K562 (cell line): Measurements from ENCODE around the gene KCNH2. TPM values are rescaled to one million over a fixed set of nuclear protein-coding genes. Genes with fewer than 3 reads are reported as not detected.

Experiments
- CBFA2T3 ChIP-seq: fragments of 450-650 bp; IDR thresholded peaks from 2 replicates; pipeline ENCODE4 v1.6.1; 2017
- CSDE1 ChIP-seq, 2 experiments: fragments of 450-650 bp; IDR thresholded peaks; 2 replicates each; pipeline ENCODE4 v1.6.1; 2016; ENCODE audit warnings: mild to moderate bottlenecking in 1 of 2
- CXXC5 ChIP-seq: fragments of 250-450 bp; sonication (Bioruptor Pico); IDR thresholded peaks from 2 replicates; pipeline ENCODE4 v1.8.0; 2022; ENCODE audit warnings: inconsistent platforms, mild to moderate bottlenecking, moderate library complexity
- E2F4 ChIP-seq: sonication (generic); formaldehyde crosslinking; IDR thresholded peaks from 2 replicates; pipeline ENCODE4 v1.8.0; 2022; ENCODE audit warnings: mild to moderate bottlenecking, low read depth, missing genetic modification reagents
- KAT2B ChIP-seq: IDR thresholded peaks from one replicate; pipeline ENCODE4 v1.6.1; 2012; ENCODE audit warnings: low read depth, mild to moderate bottlenecking, control low read depth, inconsistent platforms, low read length, moderate library complexity
- MTF1 ChIP-seq: fragments of 250-450 bp; sonication (Bioruptor Pico); IDR thresholded peaks from 2 replicates; pipeline ENCODE4 v1.9.0; 2021; ENCODE audit warnings: moderate library complexity, mild to moderate bottlenecking, inconsistent platforms, borderline replicate concordance
- NFRKB ChIP-seq: fragments of 450-650 bp; IDR thresholded peaks from 2 replicates; pipeline ENCODE4 v1.6.1; 2016; ENCODE audit warnings: low read depth
- POLR2AphosphoS2 ChIP-seq: IDR thresholded peaks from 2 replicates; pipeline ENCODE4 v1.6.1; 2012; ENCODE audit warnings: low read length, improper control_type of control experiment
- PPARD ChIP-seq: fragments of 250-450 bp; sonication (Bioruptor Pico); IDR thresholded peaks from 2 replicates; pipeline ENCODE4 v1.8.0; 2022; ENCODE audit warnings: inconsistent platforms, mild to moderate bottlenecking, moderate library complexity
- RBM34 ChIP-seq: fragments of 200-400 bp; formaldehyde crosslinking; IDR thresholded peaks from 2 replicates; pipeline ENCODE4 v1.6.1; 2018; ENCODE audit warnings: low read length, borderline replicate concordance; ENCODE audit not compliant: insufficient read depth
- RUNX1 ChIP-seq: sonication (generic); IDR thresholded peaks from 2 replicates; pipeline ENCODE4 v1.6.1; 2016; ENCODE audit warnings: antibody characterized with exemption, low read depth
- SMAD2 ChIP-seq: fragments of 150-350 bp; IDR thresholded peaks from 2 replicates; pipeline ENCODE4 v1.6.1; 2014; ENCODE audit warnings: low read depth, mild to moderate bottlenecking, low read length
- SMARCE1 ChIP-seq: fragments of 450-650 bp; IDR thresholded peaks from 2 replicates; pipeline ENCODE4 v1.7.1; 2016; ENCODE audit warnings: mild to moderate bottlenecking
- SRSF7 ChIP-seq: fragments of 200-400 bp; formaldehyde crosslinking; optimal IDR thresholded peaks from 2 replicates; pipeline ENCODE3; 2017; ENCODE audit warnings: mild to moderate bottlenecking, low read depth, low read length
- STAT5A ChIP-seq: IDR thresholded peaks from 2 replicates; pipeline ENCODE4 v1.6.1; 2012; ENCODE audit warnings: low read length, inconsistent platforms, borderline replicate concordance
- ZNF175 ChIP-seq: fragments of 200-800 bp; sonication (Bioruptor generic); IDR thresholded peaks from 2 replicates; pipeline ENCODE4 v1.6.1; 2016; ENCODE audit warnings: low read depth, mild to moderate bottlenecking, missing genetic modification characterization, missing compliant biosample characterization
- ZNF224 ChIP-seq: sonication (generic); formaldehyde crosslinking; IDR thresholded peaks from 2 replicates; pipeline ENCODE4 v1.8.0; 2022; ENCODE audit warnings: mild to moderate bottlenecking, missing genetic modification reagents
- ZNF354B ChIP-seq: fragments of 250-450 bp; sonication (Bioruptor Pico); IDR thresholded peaks from 2 replicates; pipeline ENCODE4 v1.4.0; 2020
- ZNF583 ChIP-seq: fragments of 250-450 bp; sonication (Bioruptor Pico); IDR thresholded peaks from 2 replicates; pipeline ENCODE4 v1.4.0; 2020
- ZNF668 ChIP-seq: fragments of 250-450 bp; sonication (Bioruptor Pico); IDR thresholded peaks from 2 replicates; pipeline ENCODE4 v1.8.0; 2022; ENCODE audit warnings: mild to moderate bottlenecking, inconsistent platforms
- ZNF695 ChIP-seq: fragments of 450-650 bp; formaldehyde crosslinking; IDR thresholded peaks from 2 replicates; pipeline ENCODE4 v1.4.0; 2020; ENCODE audit warnings: mild to moderate bottlenecking, moderate library complexity
- polyA plus RNA-seq, 8 experiments: library from polyadenylated mRNA; depleted of rRNA in 4 of 8; stranded (reverse) in 5 of 8; unstranded in 3 of 8; fragments of >200 nt; fragmentation: Nextera tagmentation in 2 of 8; fragmentation: Illumina TruSeq in 1 of 8; extraction: Ambion mirVana in 2 of 8; extraction: Trizol in 1 of 8; gene quantifications; 2 replicates each; pipeline versions ENCODE4 v1.2.1 to v1.2.3, GENCODE V29; 2011 to 2014; ENCODE audit warnings: inconsistent platforms in 1 of 8, missing spikeins in 1 of 8
- total RNA-seq, 7 experiments: library from RNA; depleted of rRNA in 6 of 7; stranded (reverse); fragments of >200 nt in 6 of 7; fragmentation: Illumina TruSeq in 2 of 7; extraction: Trizol in 2 of 7; gene quantifications; 2 replicates each; pipeline versions ENCODE4 v1.2.1 to v1.2.3, GENCODE V29; 2011 to 2021; ENCODE audit warnings: low replicate concordance in 1 of 7
- TF ChIP-seq, protein P1 (sequence below), 2 experiments: fragments of 150-350 bp in 1 of 2; IDR thresholded peaks; 2 replicates each; pipeline ENCODE4 v1.6.1; 2012 to 2016; ENCODE audit warnings: low read depth in 2 of 2, low read length in 2 of 2, mild to moderate bottlenecking in 1 of 2, moderate library complexity in 1 of 2

Gene KCNH2
- total and polyA plus RNA-seq, 9 of the 15 experiments (the other 6 are each of a cell fraction or from before 2014, with no cell fraction given): 18.1 to 368 (median 218) TPM

DNA sequence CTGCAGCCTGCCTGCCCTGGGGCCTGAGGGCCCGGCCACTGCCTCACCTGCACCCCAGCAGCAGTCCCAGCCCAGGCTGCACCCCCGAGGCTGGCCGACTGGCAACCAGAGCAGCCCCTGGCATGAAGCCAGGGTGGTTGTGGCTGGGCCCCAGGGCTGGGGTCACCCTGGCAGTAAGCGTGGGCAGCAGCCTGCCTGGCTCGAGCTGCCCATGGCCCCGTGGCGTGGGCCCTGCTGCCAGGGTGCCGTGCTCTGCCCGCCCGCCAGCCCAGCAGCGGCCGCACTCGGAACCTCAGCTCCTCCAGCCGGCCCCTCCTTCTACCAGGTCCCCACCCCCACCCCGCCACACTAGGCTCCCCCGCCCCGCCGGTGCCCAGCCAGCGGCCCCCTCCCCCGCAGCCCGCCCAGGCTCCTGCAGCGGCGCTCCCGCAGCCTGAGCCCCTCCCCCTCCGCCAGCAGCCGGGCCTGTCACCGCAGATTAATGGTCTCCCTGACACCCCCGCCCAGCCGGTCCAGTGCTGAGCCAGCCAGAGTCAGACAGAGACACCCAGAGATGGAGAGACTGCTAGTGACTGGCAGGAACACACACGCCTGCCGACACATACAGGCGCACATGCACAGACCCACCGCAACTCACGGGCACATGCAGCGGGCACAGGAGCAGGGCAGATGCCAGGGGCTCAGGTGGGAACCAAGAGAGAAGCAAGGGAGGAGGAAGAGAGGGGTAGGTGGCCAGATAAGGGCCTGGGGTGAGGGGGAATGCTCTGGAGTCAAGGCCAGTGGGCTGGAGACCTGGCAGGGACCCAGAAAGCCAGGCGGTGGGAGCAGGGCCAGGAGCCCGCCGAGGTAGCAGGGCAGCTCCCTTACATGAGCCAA lies 22.4 kb downstream of the KCNH2 start (continued):
- TF ChIP-seq, protein P1, sequence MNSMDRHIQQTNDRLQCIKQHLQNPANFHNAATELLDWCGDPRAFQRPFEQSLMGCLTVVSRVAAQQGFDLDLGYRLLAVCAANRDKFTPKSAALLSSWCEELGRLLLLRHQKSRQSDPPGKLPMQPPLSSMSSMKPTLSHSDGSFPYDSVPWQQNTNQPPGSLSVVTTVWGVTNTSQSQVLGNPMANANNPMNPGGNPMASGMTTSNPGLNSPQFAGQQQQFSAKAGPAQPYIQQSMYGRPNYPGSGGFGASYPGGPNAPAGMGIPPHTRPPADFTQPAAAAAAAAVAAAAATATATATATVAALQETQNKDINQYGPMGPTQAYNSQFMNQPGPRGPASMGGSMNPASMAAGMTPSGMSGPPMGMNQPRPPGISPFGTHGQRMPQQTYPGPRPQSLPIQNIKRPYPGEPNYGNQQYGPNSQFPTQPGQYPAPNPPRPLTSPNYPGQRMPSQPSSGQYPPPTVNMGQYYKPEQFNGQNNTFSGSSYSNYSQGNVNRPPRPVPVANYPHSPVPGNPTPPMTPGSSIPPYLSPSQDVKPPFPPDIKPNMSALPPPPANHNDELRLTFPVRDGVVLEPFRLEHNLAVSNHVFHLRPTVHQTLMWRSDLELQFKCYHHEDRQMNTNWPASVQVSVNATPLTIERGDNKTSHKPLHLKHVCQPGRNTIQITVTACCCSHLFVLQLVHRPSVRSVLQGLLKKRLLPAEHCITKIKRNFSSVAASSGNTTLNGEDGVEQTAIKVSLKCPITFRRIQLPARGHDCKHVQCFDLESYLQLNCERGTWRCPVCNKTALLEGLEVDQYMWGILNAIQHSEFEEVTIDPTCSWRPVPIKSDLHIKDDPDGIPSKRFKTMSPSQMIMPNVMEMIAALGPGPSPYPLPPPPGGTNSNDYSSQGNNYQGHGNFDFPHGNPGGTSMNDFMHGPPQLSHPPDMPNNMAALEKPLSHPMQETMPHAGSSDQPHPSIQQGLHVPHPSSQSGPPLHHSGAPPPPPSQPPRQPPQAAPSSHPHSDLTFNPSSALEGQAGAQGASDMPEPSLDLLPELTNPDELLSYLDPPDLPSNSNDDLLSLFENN (IDR thresholded peaks at IDR 0.05; ENCODE audit: low read depth in 2 of 2, low read length in 2 of 2): peak in 1 of 2 experiments; percentile 85; a peak in 2 of 4 replicates
- TF ChIP-seq NFRKB: peak; percentile 89
- TF ChIP-seq STAT5A: peak; percentile 11; the same call in 1 of the 2 replicates
- TF ChIP-seq ZNF354B (CRISPR knock-in tag): no peak
- peak; percentile 69 for TF ChIP-seq CXXC5
- TF ChIP-seq KAT2B: no peak
- no peak for TF ChIP-seq ZNF224 (CRISPR knock-in tag)
- TF ChIP-seq SMAD2: no peak
- TF ChIP-seq ZNF175: no peak
- peak; percentile 81; the same call in 1 of the 2 replicates for TF ChIP-seq ZNF668 (CRISPR knock-in tag)
- no peak for TF ChIP-seq PPARD (CRISPR knock-in tag)
- TF ChIP-seq RUNX1: peak; percentile 28; the same call in 1 of the 2 replicates
- TF ChIP-seq RBM34: no peak
- no peak for TF ChIP-seq CSDE1 (IDR thresholded peaks at IDR 0.05)
- no peak for TF ChIP-seq MTF1
- TF ChIP-seq E2F4 (CRISPR knock-in tag): no peak
- peak; percentile 80 for TF ChIP-seq CBFA2T3
- TF ChIP-seq POLR2AphosphoS2: no peak
- TF ChIP-seq SMARCE1: peak; percentile 86
- peak; percentile 89; the same call in 1 of the 2 replicates for TF ChIP-seq ZNF695
- no peak for TF ChIP-seq SRSF7
- peak; percentile 86; the same call in 1 of the 2 replicates for TF ChIP-seq ZNF583 (CRISPR knock-in tag)
